H1 (cell line): ENCODE data around the gene ISOC2. TPM values are rescaled to one million over a fixed set of nuclear protein-coding genes. Genes with fewer than 3 reads are reported as not detected.

Experiments
- CTCF ChIA-PET: fragments of 300-600 bp; sonication (Branson Sonifier 250); formaldehyde crosslinking; loops from one replicate; lab custom pipeline; 2021; ENCODE audit not compliant: partially characterized antibody; lab: Charles Lee
- POLR2A ChIA-PET: fragments of 300-600 bp; sonication (Branson Sonifier 250); formaldehyde crosslinking; loops from one replicate; lab custom pipeline; 2021; ENCODE audit warnings: inconsistent platforms; ENCODE audit not compliant: partially characterized antibody; lab: Charles Lee
- DNase-seq, 2 experiments: peaks; one replicate each; pipeline versions ENCODE4 v3.0.0 to v3.0.0-alpha.2; 2010 to 2022; ENCODE audit warnings: low spot score in 2 of 2, low read depth in 1 of 2, mixed read lengths in 1 of 2
- FAIRE-seq: peaks from 2 replicates; lab custom pipeline; 2011; peaks lifted over from hg19 to GRCh38; lab: Jason Lieb, UNC
- H2AFZ ChIP-seq: 2 replicates; pipeline ENCODE4 v1.8.1; 2012; ENCODE audit warnings: low read length, inconsistent platforms
- H2AK5ac ChIP-seq: 2 replicates; pipeline ENCODE4 v1.6.1; 2013; ENCODE audit warnings: low read depth, low read length
- H2BK120ac ChIP-seq: replicated peaks from 2 replicates; pipeline ENCODE3; 2013; ENCODE audit warnings: low read depth, low read length, inconsistent platforms
- H2BK12ac ChIP-seq: 2 replicates; pipeline ENCODE4 v1.6.1; 2013; ENCODE audit warnings: low read depth, low read length
- H2BK15ac ChIP-seq: 2 replicates; pipeline ENCODE4 v1.6.1; 2013; ENCODE audit warnings: low read length
- H2BK20ac ChIP-seq: 2 replicates; pipeline ENCODE4 v1.6.1; 2013; ENCODE audit warnings: low read length
- H2BK5ac ChIP-seq: 2 replicates; pipeline ENCODE4 v1.6.1; 2013; ENCODE audit warnings: low read depth, low read length
- H3K14ac ChIP-seq: 2 replicates; pipeline ENCODE4 v1.6.1; 2013; ENCODE audit warnings: inconsistent platforms; ENCODE audit not compliant: insufficient read length
- H3K18ac ChIP-seq: 2 replicates; pipeline ENCODE4 v1.6.1; 2013; ENCODE audit warnings: low read length; ENCODE audit errors: extremely low read depth
- H3K23ac ChIP-seq: 2 replicates; pipeline ENCODE4 v1.6.1; 2013; ENCODE audit warnings: inconsistent platforms; ENCODE audit not compliant: insufficient read length
- H3K23me2 ChIP-seq: 2 replicates; pipeline ENCODE4 v1.6.1; 2013; ENCODE audit warnings: low read depth, low read length
- H3K27ac ChIP-seq: 2 replicates; pipeline ENCODE4 v1.6.1; 2011; ENCODE audit warnings: low read depth, low read length, inconsistent platforms
- H3K27me3 ChIP-seq, 4 experiments: replicated peaks in 1 of 4; 1 replicate in 1 of 4; 2 replicates in 3 of 4; pipeline versions ENCODE4 v1.6.1 to v1.8.1; 2011 to 2013; ENCODE audit warnings: low read length in 3 of 4, mild to moderate bottlenecking in 3 of 4, inconsistent platforms in 2 of 4, mixed read lengths in 2 of 4, moderate library complexity in 1 of 4; ENCODE audit not compliant: control insufficient read depth in 3 of 4, insufficient read depth in 3 of 4; ENCODE audit errors: extremely low read depth in 1 of 4
- H3K36me3 ChIP-seq, 4 experiments: 2 replicates each; pipeline versions ENCODE4 v1.6.1 to v1.8.1; 2011 to 2013; ENCODE audit warnings: mild to moderate bottlenecking in 4 of 4, low read length in 3 of 4, moderate library complexity in 2 of 4, control low read depth in 1 of 4, inconsistent platforms in 1 of 4; ENCODE audit not compliant: insufficient read depth in 4 of 4, control insufficient read depth in 2 of 4
- H3K4ac ChIP-seq: replicated peaks from 2 replicates; pipeline ENCODE3; 2013; ENCODE audit warnings: low read length, low read depth, mixed read lengths, inconsistent platforms; ENCODE audit not compliant: insufficient read length
- H3K4me1 ChIP-seq, 4 experiments: replicated peaks in 1 of 4; 1 replicate in 1 of 4; 2 replicates in 3 of 4; pipeline versions ENCODE4 v1.6.1 to v1.8.1; 2011 to 2013; ENCODE audit warnings: low read length in 3 of 4, inconsistent platforms in 2 of 4, mixed read lengths in 1 of 4; ENCODE audit not compliant: insufficient read depth in 4 of 4, control insufficient read depth in 3 of 4
- H3K4me2 ChIP-seq, 2 experiments: 2 replicates each; pipeline versions ENCODE4 v1.6.1 to v1.8.1; 2011 to 2013; ENCODE audit warnings: low read depth in 2 of 2, low read length in 2 of 2, control low read depth in 1 of 2, inconsistent platforms in 1 of 2, mild to moderate bottlenecking in 1 of 2; ENCODE audit not compliant: insufficient read depth in 1 of 2
- H3K4me3 ChIP-seq, 4 experiments: fragments of 200-600, 300-600 bp in 1 of 4; sonication (generic), shearing (Covaris generic), sonication (Bioruptor Twin) in 1 of 4; 2 replicates each; pipeline versions ENCODE4 v1.5.1 to v1.8.1; 2011 to 2016; ENCODE audit warnings: low read length in 4 of 4, low read depth in 3 of 4, control low read depth in 2 of 4, inconsistent platforms in 2 of 4, mild to moderate bottlenecking in 2 of 4, mixed read lengths in 1 of 4, moderate library complexity in 1 of 4; ENCODE audit not compliant: insufficient read depth in 2 of 4; ENCODE audit errors: extremely low read depth in 1 of 4
- H3K56ac ChIP-seq: replicated peaks from 2 replicates; pipeline ENCODE3; 2013; ENCODE audit warnings: low read depth, mild to moderate bottlenecking, mixed read lengths, low read length, inconsistent platforms; ENCODE audit not compliant: insufficient read length
- H3K79me1 ChIP-seq: 2 replicates; pipeline ENCODE4 v1.6.1; 2013; ENCODE audit warnings: low read depth, low read length, control low read depth
- H3K79me2 ChIP-seq, 2 experiments: 2 replicates each; pipeline versions ENCODE4 v1.6.1 to v1.8.1; 2012 to 2013; ENCODE audit warnings: low read length in 2 of 2, mild to moderate bottlenecking in 2 of 2, inconsistent platforms in 1 of 2; ENCODE audit not compliant: insufficient read depth in 2 of 2, control insufficient read depth in 1 of 2
- H3K9ac ChIP-seq, 4 experiments: replicated peaks in 1 of 4; 1 replicate in 1 of 4; 2 replicates in 3 of 4; pipeline versions ENCODE4 v1.6.1 to v1.8.1; 2011 to 2013; ENCODE audit warnings: low read depth in 3 of 4, low read length in 3 of 4, control low read depth in 2 of 4, mild to moderate bottlenecking in 2 of 4, moderate library complexity in 2 of 4, inconsistent platforms in 1 of 4; ENCODE audit errors: extremely low read depth in 1 of 4
- H3K9me3 ChIP-seq, 2 experiments: 2 replicates each; pipeline versions ENCODE4 v1.6.1 to v1.8.1; 2012 to 2013; ENCODE audit warnings: mild to moderate bottlenecking in 2 of 2, moderate library complexity in 2 of 2, control low read depth in 1 of 2, inconsistent platforms in 1 of 2, low read depth in 1 of 2, low read length in 1 of 2, mixed read lengths in 1 of 2; ENCODE audit not compliant: insufficient read depth in 2 of 2
- H4K20me1 ChIP-seq, 2 experiments: replicated peaks in 1 of 2; 2 replicates each; pipeline versions ENCODE3 to v1.8.1; 2011 to 2013; ENCODE audit warnings: inconsistent platforms in 2 of 2, low read length in 2 of 2, mild to moderate bottlenecking in 1 of 2; ENCODE audit not compliant: insufficient read depth in 2 of 2, control insufficient read depth in 1 of 2
- H4K5ac ChIP-seq: 2 replicates; pipeline ENCODE4 v1.6.1; 2013; ENCODE audit warnings: low read length, low read depth, mixed read lengths, inconsistent platforms; ENCODE audit not compliant: insufficient read length
- H4K8ac ChIP-seq: 2 replicates; pipeline ENCODE4 v1.8.0; 2013; ENCODE audit warnings: mild to moderate bottlenecking, moderate library complexity, low read length, inconsistent platforms; ENCODE audit not compliant: insufficient read depth; ENCODE audit errors: extremely low read depth
- H4K91ac ChIP-seq: replicated peaks from 2 replicates; pipeline ENCODE3; 2013; ENCODE audit warnings: low read length, mixed read lengths, inconsistent platforms; ENCODE audit not compliant: insufficient read length
- BACH1 ChIP-seq: IDR thresholded peaks from 2 replicates; pipeline ENCODE4 v1.6.1; 2012; ENCODE audit warnings: low read length, improper control_type of control experiment
- BCL11A ChIP-seq, 2 experiments: IDR thresholded peaks; one replicate each; pipeline ENCODE4 v1.6.1; 2011; ENCODE audit warnings: low read depth in 2 of 2, low read length in 2 of 2, mild to moderate bottlenecking in 2 of 2
- E2F6 ChIP-seq: IDR thresholded peaks from 2 replicates; pipeline ENCODE4 v1.6.1; 2012; ENCODE audit warnings: inconsistent platforms
- EGR1 ChIP-seq: IDR thresholded peaks from 2 replicates; pipeline ENCODE4 v1.6.1; 2011; ENCODE audit warnings: low read depth, low read length, borderline replicate concordance
- KDM4A ChIP-seq: IDR thresholded peaks from one replicate; pipeline ENCODE4 v1.7.1; 2012; ENCODE audit warnings: low read depth, mild to moderate bottlenecking, moderate library complexity, low read length, inconsistent platforms; ENCODE audit not compliant: severe bottlenecking
- PHF8 ChIP-seq: fragments of 200-600 bp; sonication (generic); conservative IDR thresholded peaks from 2 replicates; pipeline ENCODE4 v1.7.1; 2012; ENCODE audit warnings: low read depth, mild to moderate bottlenecking, inconsistent platforms, low read length, moderate library complexity
- RXRA ChIP-seq: IDR thresholded peaks from 2 replicates; pipeline ENCODE4 v1.6.1; 2011; ENCODE audit warnings: low read depth, mild to moderate bottlenecking, low read length, moderate library complexity; ENCODE audit not compliant: insufficient read depth
- SIN3A ChIP-seq, 2 experiments: IDR thresholded peaks in 1 of 2; conservative IDR thresholded peaks in 1 of 2; 2 replicates each; pipeline ENCODE4 v1.6.1; 2011 to 2012; ENCODE audit warnings: low read length in 2 of 2, improper control_type of control experiment in 1 of 2, low read depth in 1 of 2, mild to moderate bottlenecking in 1 of 2
- SP2 ChIP-seq: IDR thresholded peaks from 2 replicates; pipeline ENCODE4 v1.6.1; 2012; ENCODE audit warnings: mild to moderate bottlenecking, low read length, inconsistent platforms
- SUZ12 ChIP-seq: fragments of 200-600 bp; sonication (generic); IDR thresholded peaks from 2 replicates; pipeline ENCODE4 v1.6.1; 2012; ENCODE audit warnings: mild to moderate bottlenecking, inconsistent platforms, low read length, moderate library complexity, mixed read lengths
- WGBS, 2 experiments: shearing (Covaris generic) in 1 of 2; methylation state at CpG; one replicate each; pipeline versions ENCODE4 v1.1.6 to v1.1.7; 2013 to 2015; ENCODE audit warnings: low lambda C conversion rate in 2 of 2, mixed read lengths in 2 of 2, inconsistent platforms in 1 of 2, low coverage in 1 of 2, missing lambda C conversion rate in 1 of 2; ENCODE audit not compliant: insufficient replicate concordance in 2 of 2, insufficient coverage in 1 of 2, insufficient read length in 1 of 2; ENCODE audit errors: extremely low coverage in 1 of 2, missing lambda C conversion rate in 1 of 2; 5-methylcytosine and 5-hydroxymethylcytosine counted together
- polyA plus RNA-seq, 7 experiments: library from polyadenylated mRNA; depleted of rRNA in 3 of 7; stranded (reverse) in 5 of 7; unstranded in 2 of 7; fragments of >200 nt in 5 of 7; fragments of 200-250 nt in 2 of 7; gene quantifications; 1 replicate in 5 of 7; 2 replicates in 1 of 7; 4 replicates in 1 of 7; pipeline versions ENCODE4 v1.2.1 to v1.2.3, GENCODE V29; 2011 to 2013; ENCODE audit warnings: missing spikeins in 2 of 7, mixed read lengths in 2 of 7
- total RNA-seq: library from RNA; stranded (reverse); fragmentation: NEBNext Ultra II Directional; extraction: Animal tissue kit (Norgen Biotek cat#: 25700); gene quantifications from 2 replicates; pipeline ENCODE4 v1.2.1, GENCODE V29; 2021

Gene ISOC2
- total and polyA plus RNA-seq, 2 of the 8 experiments (the other 6 are each of a cell fraction or from before 2014, with no cell fraction given), result 96.9 to 152 TPM

GRCh38 chr19:55488986-55489710 lies 27.7 kb upstream of the ISOC2 start:
- no peaks in the 10 kb centered on the region; a peak in 1 of 8 replicates for H3K36me3 ChIP-seq
- no peak overlapping the region for H2BK120ac ChIP-seq
- peaks cover 0 to 47% (median 30%) of the 10 kb centered on the region in 4 experiments; a peak in 6 of 7 replicates for H3K4me1 ChIP-seq
- H3K4me2 ChIP-seq, result peak overlapping the region; percentile 53 to 75
- H2AFZ ChIP-seq, result no peak overlapping the region
- H3K14ac ChIP-seq, result peak overlapping the region; percentile 61
- H3K79me1 ChIP-seq, result peaks cover 4% of the 10 kb centered on the region; the same call in 1 of the 2 replicates
- peaks cover 0 to 5% of the 10 kb centered on the region in 2 experiments; a peak in 1 of 4 replicates for H3K79me2 ChIP-seq
- no peak overlapping the region for H2AK5ac ChIP-seq
- 58% methylated on average over 24 of the region's 36 CpGs; no CpG with 5 or more reads in 1 of the 2 experiments for WGBS, 2 experiments
- H4K5ac ChIP-seq, result no peak overlapping the region
- H3K4ac ChIP-seq, result no peak overlapping the region
- H4K20me1 ChIP-seq, result peaks cover 0 to 4% of the 10 kb centered on the region in 2 experiments
- no peak overlapping the region for H3K23ac ChIP-seq
- H4K8ac ChIP-seq, result peak overlapping the region; percentile 71
- peaks cover 11% of the 10 kb centered on the region for H3K23me2 ChIP-seq
- FAIRE-seq (no peak), DNase-seq (no peak)
- H3K9me3 ChIP-seq, result no peaks in the 10 kb centered on the region
- peak overlapping the region; percentile 81 for H4K91ac ChIP-seq
- no peak overlapping the region; a peak in 2 of 7 replicates for H3K9ac ChIP-seq
- peak overlapping the region in 1 of 4 experiments; percentile 57; a peak in 3 of 8 replicates for H3K4me3 ChIP-seq
- no peak overlapping the region for H3K27ac ChIP-seq
- no peak overlapping the region; the same call in 1 of the 2 replicates for H2BK15ac ChIP-seq
- no peak overlapping the region for H3K56ac ChIP-seq
- H2BK20ac ChIP-seq, result no peak overlapping the region
- peak overlapping the region; percentile 84; the same call in 1 of the 2 replicates for H2BK12ac ChIP-seq
- H2BK5ac ChIP-seq, result peak overlapping the region; percentile 71; the same call in 1 of the 2 replicates
- ChIA-PET CTCF (interaction anchor here (0.9 to 1.9 kb wide), 5 partner anchors 9 to 144 kb away, joined by 3 to 7 read pairs (median 4); no protein-coding TSS in a partner anchor), POLR2A (interaction anchor here (0.8 to 7.5 kb wide), 7 partner anchors 8 to 110 kb away, joined by 3 to 57 read pairs (median 3); partner anchors contain the start of genes FIZ1, UBE2S and ZNF628)
- peak overlapping the region; percentile 78 for H3K18ac ChIP-seq
- no peaks in the 10 kb centered on the region; a peak in 2 of 7 replicates for H3K27me3 ChIP-seq
- TF ChIP-seq SIN3A (conservative IDR thresholded peaks at IDR 0.05 in 1 of 2, IDR thresholded peaks at IDR 0.05 in 1 of 2; ENCODE audit: low read depth in 1 of 2, low read length in 2 of 2), result no peak
- TF ChIP-seq BACH1, result no peak
- TF ChIP-seq E2F6, result no peak
- no peak for TF ChIP-seq SUZ12
- TF ChIP-seq EGR1, result no peak
- no peak for TF ChIP-seq BCL11A (IDR thresholded peaks at IDR 0.05; ENCODE audit: low read depth in 2 of 2, low read length in 2 of 2)
- no peak for TF ChIP-seq SP2
- TF ChIP-seq RXRA, result no peak
- no peak for TF ChIP-seq PHF8
- no peak for TF ChIP-seq KDM4A
